ENCODE data around the gene NDST3. TPM values are rescaled to one million over a fixed set of nuclear protein-coding genes. Genes with fewer than 3 reads are reported as not detected.

NDST3 gene
- total RNA-seq, 1 experiment from 2014 or later = not detected

DNA sequence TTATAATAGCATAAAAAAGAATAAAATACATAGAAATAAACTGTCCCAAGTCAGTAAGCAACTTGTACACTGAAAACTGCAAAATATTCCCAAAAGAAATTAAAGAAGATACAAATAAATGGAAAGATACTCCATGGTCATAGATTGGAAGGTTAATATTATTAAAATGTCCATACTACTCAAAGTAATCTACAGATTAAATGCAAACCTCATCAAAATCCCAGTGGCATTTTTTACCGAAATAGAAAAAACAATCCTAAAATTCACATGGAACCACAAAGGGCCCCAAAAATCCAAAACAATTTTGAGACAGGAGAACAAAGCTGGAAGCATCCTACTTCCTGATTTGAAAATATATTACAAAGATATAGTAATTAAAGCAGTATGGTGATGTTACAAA lies 133.0 kb downstream of the NDST3 start:
- in situ Hi-C loops (cut with HindIII; ENCODE audit: low sequenced_read_pairs) = no loop called here
- no peak for DNase-seq (ENCODE audit: low spot score)

DNA sequence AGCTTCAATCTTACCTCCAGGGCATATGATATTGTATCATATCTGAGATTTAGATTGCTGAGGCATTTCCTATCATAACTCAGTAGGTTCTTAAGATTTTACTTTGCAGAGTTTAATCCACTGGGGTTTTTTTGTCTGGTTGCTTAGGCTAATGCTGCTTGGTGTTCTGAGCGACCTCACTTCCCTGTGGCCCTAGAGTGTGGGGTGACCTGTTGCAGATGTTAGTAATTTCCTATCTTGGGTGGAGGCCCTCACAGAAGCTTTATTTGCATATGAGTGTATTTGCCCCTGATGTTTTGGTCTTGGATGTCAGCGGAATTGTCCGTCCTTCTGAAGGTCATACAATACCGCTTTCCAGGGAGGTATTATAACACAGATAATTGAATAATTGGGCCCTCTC lies 137.1 kb downstream of the NDST3 start:
- in situ Hi-C loops (cut with HindIII; ENCODE audit: low sequenced_read_pairs) = no loop called here
- no peak for DNase-seq (ENCODE audit: low spot score)

DNA sequence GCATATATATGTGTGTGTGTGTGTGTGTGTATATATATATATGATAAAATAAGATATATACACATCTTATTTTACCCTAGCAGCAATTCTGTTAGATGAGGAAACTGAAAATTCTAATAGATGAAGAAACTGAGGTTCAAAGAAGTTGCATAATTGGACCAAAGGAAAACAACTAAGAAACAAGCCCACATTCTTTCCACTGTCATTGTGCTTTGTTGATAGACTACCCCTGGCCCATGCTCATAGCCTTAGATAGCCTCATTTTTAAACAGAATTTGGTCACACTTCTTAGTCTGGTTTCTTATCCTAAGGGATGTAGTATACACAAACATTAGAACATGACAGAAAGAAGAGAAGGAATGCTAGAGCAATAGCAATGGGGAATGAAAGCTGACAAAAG lies 138.8 kb downstream of the NDST3 start:
- DNase-seq (ENCODE audit: low spot score) = no peak
- in situ Hi-C loops (cut with HindIII; ENCODE audit: low sequenced_read_pairs) = no loop called here

DNA sequence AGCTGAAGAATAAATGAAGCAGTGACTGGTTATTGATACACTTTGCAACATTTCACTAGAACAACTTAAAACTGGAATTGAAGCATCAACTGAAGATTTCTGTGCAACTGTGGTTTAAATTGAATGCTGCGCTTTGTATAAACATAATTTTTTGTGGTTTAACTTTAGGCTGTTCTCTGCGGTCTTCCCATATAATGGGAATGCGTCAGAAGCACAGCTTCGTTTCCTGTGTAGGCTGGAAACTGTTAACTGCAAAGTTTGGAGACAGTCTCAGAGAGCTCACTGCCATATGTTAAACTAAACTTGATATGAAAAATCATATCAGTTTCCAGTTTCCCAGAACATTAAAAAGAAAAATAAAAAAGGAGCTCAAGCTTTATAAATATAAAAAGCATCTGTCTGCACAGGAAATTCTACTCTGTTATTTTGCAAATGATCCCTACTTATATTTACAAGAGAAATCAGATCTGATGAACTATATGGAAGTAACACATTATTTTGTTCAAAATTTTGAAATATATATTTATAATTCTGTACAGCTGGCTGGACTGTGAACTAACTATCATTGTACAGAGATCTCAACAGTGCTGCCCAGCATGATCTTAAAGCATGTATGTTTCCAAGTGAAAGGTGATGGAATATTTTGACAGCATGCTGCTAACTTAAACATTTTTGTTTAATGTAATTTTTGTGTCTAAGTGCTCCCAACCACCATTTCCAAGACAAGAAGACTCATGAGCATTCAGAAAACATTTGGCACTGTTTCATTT lies 139.9 kb downstream of the NDST3 start:
- no peak for DNase-seq (ENCODE audit: low spot score)
- in situ Hi-C loops (cut with HindIII; ENCODE audit: low sequenced_read_pairs) = no loop called here

DNA sequence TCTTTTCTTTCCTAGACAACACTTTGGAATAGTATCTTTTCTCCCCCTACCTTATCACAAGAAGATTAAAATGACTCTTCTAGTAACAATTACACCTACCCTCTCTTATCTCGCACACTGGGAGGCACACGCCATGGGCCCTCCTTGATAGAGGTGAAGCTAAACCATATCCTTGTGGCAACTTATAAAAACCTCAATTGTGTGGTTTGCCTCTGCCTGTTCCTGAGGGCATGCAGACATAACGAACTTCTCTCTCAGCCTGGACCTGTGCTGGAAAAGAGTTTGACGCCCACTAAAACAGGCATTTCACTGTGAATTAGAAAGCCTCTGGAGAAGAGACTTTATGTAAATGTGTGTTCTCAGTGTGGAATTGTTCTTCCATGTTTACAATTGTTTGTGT lies 141.2 kb downstream of the NDST3 start:
- no peak for DNase-seq (ENCODE audit: low spot score)
- in situ Hi-C loops (cut with HindIII; ENCODE audit: low sequenced_read_pairs) = no loop called here

DNA sequence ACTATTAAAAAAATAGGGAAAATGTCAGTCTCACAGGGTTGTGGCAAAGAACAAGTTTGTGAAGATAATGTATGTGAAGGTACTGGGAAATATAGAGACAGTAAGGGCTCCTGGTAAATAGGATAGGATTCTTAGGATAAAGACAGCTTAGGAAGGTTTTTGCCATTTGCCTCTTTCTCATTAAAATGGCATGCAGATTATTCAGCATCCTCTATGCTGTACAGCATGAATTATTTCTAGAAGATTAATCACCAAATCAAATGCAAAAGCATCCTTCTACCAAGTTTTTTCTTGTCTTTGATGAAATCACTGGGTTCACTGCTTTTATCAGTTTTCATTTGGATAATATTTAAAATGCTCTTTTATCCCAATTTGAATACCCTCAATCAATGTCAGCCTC lies 142.8 kb downstream of the NDST3 start:
- in situ Hi-C loops (cut with HindIII; ENCODE audit: low sequenced_read_pairs) = no loop called here
- DNase-seq (ENCODE audit: low spot score) = no peak

DNA sequence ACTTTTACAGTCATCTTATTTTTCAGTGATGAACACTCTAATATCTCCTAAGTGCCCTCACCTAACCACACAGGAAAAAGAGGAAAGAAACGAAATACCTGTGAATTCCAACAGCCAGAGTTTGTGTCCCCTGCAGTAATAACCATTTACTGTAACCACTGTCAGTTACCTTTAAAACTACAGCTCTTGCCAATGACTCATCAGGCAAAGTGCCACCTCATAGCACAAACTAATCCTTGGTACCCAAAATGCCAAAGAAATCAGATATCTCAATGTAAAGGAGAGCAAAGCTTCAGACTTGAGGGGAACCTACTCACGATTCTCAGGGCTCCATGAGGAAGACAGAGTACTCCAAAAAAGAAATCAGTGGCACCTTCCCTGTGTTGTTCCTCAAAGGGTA lies 146.5 kb downstream of the NDST3 start:
- no peak for DNase-seq (ENCODE audit: low spot score)
- in situ Hi-C loops (cut with HindIII; ENCODE audit: low sequenced_read_pairs) = no loop called here

DNA sequence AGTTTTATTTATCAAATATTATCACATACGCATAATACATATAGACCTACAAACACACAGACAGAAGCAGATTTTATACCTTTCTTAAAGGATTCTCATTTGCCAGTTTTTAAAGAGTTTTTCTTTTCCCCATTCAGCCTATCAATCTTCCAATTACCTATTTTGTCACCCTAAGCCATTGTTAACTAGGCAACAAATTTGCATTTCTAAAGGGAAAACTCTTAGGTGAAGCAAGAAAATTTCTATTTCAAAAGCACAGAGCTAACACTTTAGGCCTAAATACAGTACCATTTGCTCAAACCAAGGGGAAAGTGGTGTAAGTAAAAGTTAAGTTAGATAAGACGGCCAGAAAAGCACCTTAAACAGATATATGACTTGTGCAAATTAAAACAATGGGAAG lies 156.6 kb downstream of the NDST3 start:
- no peak for DNase-seq (ENCODE audit: low spot score)
- in situ Hi-C loops (cut with HindIII; ENCODE audit: low sequenced_read_pairs) = no loop called here

DNA sequence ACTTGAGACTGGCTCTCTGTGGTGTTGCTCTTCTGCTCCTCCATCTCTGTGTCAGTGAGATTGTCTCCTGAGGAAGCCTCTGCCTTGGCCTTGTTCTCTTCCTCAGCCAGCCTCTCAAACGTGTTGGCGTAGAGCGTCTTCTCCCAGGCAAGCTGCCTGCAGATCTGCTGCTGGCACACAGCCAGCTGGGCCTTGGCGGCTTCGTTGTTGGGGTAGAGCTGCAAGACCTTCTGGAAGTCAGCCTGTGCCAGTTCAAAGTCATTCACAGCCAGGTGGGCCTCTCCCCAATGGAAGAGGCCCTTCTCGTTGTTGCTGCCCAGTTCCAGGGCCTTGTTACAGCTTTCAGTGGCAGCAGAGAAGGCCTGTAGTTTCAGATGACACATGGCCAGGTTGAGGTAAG lies 159.1 kb downstream of the NDST3 start:
- DNase-seq (ENCODE audit: low spot score) = peak; percentile 69
- in situ Hi-C loops (cut with HindIII; ENCODE audit: low sequenced_read_pairs) = no loop called here

DNA sequence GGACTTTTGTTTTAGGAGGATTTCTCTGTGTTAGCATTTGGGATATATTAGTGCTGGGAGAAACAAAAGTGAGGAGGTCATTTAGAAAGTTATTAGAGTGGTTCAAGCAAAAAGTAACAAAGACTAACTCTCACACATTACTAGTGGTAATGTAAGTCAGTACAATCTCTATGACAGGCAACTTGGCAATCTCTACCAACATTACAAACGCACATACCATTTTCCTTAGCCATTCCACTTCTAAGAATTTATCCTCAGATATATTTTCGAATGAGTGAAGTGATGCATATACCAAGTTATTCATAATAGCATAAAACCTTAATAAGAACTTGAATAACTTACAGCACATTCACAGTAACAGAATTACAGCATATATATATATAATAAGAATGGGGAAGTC lies 172.3 kb downstream of the NDST3 start:
- DNase-seq (ENCODE audit: low spot score) = no peak
- in situ Hi-C loops (cut with HindIII; ENCODE audit: low sequenced_read_pairs) = no loop called here

DNA sequence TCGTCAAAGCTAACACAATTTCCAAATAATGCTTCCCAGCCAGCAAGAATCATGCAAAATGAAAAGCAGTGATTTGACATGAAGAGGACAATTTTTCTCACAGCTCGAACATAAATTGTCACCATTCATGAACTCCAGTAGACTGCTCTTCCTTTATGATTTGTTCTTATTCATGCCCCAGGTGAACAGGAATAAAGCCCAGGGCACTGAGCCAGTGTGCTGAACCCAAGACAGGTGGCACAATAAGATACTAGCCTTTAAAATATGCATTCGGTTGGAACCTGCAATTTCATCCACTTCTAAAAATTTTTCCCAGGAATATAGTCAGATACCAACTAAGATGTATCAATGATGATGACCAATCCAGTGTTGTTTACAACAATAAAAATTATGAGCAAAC lies 178.8 kb downstream of the NDST3 start:
- in situ Hi-C loops (cut with HindIII; ENCODE audit: low sequenced_read_pairs) = no loop called here
- peak; percentile 74 for DNase-seq (ENCODE audit: low spot score)

DNA sequence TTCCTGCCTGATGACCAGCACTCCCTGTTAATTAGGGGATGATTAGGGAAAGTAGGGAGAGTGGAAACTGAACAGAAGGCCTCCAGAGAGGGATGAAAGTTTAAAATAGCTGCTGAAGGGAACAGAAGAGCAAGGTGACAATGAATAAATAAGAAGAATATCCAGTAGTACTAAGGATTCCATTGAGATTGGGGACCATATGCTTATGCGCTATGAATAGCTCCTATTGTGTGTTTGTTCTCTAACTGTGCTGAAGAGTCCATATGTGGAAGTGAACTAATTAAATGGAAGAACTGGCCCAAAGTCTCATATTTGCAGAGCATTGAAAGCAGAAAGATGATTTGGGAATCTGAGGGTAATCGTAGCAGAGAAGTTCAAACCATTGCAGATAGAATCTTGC lies 181.5 kb downstream of the NDST3 start:
- in situ Hi-C loops (cut with HindIII; ENCODE audit: low sequenced_read_pairs) = no loop called here
- DNase-seq (ENCODE audit: low spot score) = peak; percentile 70

DNA sequence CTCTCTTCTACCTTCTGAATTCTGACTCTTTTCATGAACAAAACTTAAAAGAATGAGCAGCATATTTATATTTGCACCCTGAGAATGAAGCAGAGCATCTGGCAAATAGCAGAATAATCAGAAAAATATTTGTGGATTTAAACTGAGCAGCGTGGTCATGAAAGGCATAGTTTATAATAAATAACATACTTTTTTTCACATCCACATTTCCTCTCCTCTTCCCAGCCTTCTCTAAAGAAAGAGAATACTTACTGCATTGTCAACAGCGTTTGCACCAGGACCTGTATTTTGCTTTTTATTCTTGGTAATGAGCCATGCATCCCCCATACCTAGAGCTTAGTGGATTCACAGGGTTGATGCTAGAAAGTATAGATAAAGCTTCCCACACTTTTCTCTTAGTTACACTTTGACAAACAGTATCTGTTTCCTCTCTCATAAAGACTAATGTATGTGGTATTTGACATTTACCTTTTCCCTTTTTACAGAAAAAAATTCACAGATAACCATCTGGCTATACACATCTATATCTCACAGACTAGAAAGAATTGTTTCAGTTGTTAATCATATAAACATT lies 187.0 kb downstream of the NDST3 start:
- in situ Hi-C loops (cut with HindIII; ENCODE audit: low sequenced_read_pairs) = no loop called here
- DNase-seq (ENCODE audit: low spot score) = no peak

DNA sequence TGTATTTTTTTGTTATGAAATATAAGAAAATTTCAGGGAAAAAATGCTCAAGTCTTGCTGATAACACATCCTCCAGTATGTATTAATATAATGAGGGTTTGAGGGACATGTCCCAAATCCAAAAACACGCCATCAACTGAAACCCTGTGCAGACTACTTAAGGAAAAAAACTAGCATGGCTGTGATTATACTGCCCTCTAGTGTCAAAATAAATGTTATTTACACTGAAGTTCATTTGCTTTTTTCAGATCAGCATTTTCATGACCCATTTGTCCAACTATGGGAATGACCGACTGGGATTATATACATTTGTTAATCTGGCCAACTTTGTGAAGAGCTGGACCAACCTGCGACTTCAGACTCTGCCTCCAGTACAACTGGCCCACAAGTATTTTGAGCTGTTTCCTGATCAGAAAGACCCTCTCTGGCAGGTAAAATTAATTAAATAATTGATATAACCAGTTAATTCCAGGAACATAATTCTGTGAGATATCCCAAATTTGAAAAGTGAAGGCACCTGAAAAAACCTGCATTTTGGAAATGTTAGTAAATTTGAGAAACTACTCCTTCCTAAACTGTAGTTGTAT lies 190.1 kb downstream of the NDST3 start:
- peak; percentile 88 for DNase-seq (ENCODE audit: low spot score)
- in situ Hi-C loops (cut with HindIII; ENCODE audit: low sequenced_read_pairs) = no loop called here

DNA sequence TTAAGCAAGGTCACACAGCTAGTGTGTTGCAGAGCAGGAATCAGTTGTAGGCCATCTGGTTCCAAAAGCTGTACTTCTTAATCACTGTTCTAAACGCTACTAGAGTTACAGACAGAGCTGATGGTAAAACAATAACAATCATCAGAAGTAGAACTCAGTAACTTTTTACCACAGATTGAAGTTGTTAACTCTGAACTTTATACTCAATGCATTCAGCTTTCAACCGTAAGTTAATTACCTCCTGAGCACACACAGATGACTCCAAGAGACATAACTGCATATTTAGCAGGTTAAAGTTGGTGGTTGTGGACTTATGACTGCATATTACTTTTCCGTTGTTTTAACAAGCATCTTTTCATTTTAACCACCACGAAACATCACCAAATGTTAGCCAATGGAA lies 191.2 kb downstream of the NDST3 start:
- DNase-seq (ENCODE audit: low spot score) = no peak
- in situ Hi-C loops (cut with HindIII; ENCODE audit: low sequenced_read_pairs) = no loop called here

DNA sequence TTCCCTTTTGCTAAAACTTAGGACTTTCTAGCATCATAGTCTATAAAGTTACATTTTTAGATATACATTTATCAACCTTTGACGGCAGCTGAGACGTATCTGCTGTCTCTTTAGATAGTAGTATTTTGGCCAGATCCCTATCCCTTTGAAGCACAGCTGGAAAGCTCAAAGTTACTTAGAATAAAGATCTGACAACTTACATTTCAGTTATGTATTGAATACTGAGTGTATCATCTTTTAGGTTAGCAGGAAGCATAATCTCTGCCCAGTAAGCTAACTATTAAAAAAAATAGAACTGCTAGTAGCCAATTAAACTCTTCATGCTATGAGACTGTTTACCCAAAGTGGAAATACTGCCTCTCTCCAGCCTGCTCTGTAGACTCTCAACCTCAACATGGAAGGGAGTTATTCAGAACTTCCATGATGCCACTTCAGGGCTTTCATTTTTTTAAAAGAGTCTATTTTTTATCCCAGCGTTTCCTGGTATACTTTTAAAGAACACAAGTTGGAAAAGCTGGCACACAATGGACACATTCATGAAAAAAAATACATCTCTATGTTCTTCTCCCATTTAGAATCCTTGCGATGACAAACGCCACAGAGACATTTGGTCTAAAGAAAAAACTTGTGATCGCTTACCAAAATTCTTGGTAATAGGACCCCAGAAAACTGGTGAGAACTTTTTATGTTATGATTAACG lies 192.2 kb downstream of the NDST3 start:
- in situ Hi-C loops (cut with HindIII; ENCODE audit: low sequenced_read_pairs) = no loop called here
- no peak for DNase-seq (ENCODE audit: low spot score)

DNA sequence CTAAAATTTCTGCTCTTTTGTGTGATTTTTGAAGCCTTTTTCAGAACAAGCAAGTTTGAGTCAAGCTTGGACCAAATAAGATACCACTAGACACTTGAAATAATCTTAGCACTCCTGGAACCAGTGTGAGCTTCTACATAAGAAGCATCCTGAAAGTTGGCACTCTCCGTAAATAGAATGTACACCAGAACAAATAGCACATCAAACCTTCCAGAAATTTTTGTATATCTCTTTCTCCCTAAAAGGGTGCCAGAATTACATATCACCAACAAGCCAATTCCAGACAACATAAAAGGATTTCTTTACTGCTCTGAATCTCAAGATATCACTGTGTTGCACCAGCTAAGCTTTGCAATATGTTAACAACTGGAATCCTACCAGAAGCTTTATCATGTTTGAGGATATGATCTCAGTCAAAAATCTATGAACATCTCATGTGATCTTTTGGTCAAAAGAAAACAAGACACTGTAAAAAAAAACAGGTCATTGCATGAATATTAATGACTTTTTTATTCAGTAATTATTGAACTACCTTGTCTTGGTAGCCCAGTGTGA lies 201.4 kb downstream of the NDST3 start:
- in situ Hi-C loops (cut with HindIII; ENCODE audit: low sequenced_read_pairs) = no loop called here
- no peak for DNase-seq (ENCODE audit: low spot score)

DNA sequence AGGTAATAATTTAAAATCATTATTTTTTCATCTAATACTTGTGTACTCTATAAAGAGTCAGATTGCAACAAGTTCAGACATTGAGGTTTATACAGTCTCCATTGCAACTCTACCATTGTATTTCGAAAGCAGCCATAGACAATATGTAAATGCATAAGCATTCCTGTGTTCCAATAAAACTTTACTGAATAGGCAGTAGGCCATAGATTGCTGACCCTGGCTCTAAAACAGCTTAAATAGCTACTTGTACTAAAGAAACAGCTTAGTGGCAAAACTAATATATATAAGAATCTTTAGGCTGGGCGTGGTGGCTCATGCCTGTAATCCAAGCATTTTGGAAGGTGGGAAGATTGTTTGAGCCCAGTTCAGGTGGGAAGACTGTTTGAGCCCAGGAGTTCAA lies 203.2 kb downstream of the NDST3 start:
- in situ Hi-C loops (cut with HindIII; ENCODE audit: low sequenced_read_pairs) = no loop called here
- DNase-seq (ENCODE audit: low spot score) = no peak

DNA sequence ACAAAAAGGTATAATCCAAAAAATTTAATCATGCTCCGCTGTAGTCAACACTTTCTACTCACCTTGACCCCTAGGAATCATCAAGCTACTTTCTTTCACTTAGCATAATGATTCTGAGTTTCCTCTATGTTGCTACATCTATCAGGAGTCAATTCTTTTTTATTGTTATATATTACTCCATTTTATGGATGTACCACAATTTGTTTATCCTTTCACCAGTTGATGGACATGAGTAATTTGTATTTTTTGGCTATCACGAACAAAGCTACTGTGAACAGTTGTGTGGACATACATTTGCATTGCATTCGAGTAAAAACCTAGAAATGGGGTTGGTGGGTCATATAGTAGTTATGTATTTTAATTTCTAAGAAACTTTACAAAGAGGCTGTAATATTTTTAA lies 215.6 kb downstream of the NDST3 start:
- in situ Hi-C loops (cut with HindIII; ENCODE audit: low sequenced_read_pairs) = no loop called here
- DNase-seq (ENCODE audit: low spot score) = no peak

DNA sequence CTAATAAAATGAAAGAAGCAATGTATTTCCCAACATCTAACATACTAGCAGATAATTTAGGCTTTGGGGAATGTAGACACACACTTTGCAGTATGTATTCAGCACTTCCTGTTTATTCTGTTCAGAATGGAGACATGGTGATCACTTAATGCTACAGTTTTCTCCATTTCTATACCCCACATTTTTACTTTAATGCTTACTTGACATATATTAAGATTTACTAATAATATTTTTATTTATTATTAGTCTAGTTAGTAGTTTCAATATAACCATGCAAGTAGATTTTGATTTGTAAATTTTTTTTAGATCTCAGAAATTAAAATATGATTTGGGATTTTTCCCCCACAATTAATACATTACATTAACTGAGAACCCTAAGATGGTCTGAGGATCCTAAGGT lies 220.1 kb downstream of the NDST3 start:
- in situ Hi-C loops (cut with HindIII; ENCODE audit: low sequenced_read_pairs) = no loop called here
- no peak for DNase-seq (ENCODE audit: low spot score)
